Measurements from ENCODE around the gene SDK1.

DNA sequence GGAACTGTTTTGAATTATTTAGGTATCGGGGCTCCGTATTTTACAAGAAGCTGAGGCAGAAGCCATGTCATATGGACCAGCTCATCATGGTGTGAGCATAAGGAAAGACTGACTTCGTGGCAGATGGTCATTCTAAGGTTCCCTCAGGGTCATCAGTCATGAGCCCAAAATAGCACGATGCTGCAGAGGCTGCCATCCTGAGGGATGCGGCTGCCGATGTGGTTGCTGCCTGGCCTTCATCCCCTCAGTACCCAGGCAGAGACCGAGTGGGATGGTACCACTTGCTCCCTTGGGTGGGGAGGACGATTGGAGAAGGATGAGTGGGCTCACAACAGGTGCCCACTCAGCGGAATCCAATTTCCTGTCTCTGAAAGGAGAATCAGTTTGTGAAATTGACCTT is 490.3 kb downstream of the SDK1 start:
- TF ChIP-seq POLR2A (IDR thresholded peaks at IDR 0.05; ENCODE audit: extremely low read depth, insufficient read length) (no peak), MYC (IDR thresholded peaks at IDR 0.05; ENCODE audit: low read depth, low read length) (no peak)
- TF ChIP-seq, protein P1, sequence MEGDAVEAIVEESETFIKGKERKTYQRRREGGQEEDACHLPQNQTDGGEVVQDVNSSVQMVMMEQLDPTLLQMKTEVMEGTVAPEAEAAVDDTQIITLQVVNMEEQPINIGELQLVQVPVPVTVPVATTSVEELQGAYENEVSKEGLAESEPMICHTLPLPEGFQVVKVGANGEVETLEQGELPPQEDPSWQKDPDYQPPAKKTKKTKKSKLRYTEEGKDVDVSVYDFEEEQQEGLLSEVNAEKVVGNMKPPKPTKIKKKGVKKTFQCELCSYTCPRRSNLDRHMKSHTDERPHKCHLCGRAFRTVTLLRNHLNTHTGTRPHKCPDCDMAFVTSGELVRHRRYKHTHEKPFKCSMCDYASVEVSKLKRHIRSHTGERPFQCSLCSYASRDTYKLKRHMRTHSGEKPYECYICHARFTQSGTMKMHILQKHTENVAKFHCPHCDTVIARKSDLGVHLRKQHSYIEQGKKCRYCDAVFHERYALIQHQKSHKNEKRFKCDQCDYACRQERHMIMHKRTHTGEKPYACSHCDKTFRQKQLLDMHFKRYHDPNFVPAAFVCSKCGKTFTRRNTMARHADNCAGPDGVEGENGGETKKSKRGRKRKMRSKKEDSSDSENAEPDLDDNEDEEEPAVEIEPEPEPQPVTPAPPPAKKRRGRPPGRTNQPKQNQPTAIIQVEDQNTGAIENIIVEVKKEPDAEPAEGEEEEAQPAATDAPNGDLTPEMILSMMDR (IDR thresholded peaks at IDR 0.05; ENCODE audit: low read depth, low read length), result no peak

All from NB4 (cell line).